Hepatocyte (in vitro differentiated cells): ENCODE measurements around the gene AGAP2.

Source experiments
- EZH2 ChIP-seq: fragments of 200-600 bp; sonication (generic); IDR thresholded peaks from 2 replicates; pipeline ENCODE4 v1.6.1; 2016; ENCODE audit warnings: antibody characterized with exemption, mild to moderate bottlenecking, borderline replicate concordance
- EZH2phosphoT487 ChIP-seq: fragments of 200-600 bp; sonication (generic); IDR thresholded peaks from one replicate; pipeline ENCODE4 v1.6.1; 2018; ENCODE audit warnings: antibody characterized with exemption, mild to moderate bottlenecking, low read depth, moderate library complexity; ENCODE audit not compliant: unreplicated experiment, severe bottlenecking
- TF ChIP-seq, protein P1 (sequence below): fragments of 200-600 bp; sonication (generic); IDR thresholded peaks from 2 replicates; pipeline ENCODE4 v1.5.1; 2016; ENCODE audit warnings: antibody characterized with exemption, mild to moderate bottlenecking; ENCODE audit not compliant: poor library complexity

DNA sequence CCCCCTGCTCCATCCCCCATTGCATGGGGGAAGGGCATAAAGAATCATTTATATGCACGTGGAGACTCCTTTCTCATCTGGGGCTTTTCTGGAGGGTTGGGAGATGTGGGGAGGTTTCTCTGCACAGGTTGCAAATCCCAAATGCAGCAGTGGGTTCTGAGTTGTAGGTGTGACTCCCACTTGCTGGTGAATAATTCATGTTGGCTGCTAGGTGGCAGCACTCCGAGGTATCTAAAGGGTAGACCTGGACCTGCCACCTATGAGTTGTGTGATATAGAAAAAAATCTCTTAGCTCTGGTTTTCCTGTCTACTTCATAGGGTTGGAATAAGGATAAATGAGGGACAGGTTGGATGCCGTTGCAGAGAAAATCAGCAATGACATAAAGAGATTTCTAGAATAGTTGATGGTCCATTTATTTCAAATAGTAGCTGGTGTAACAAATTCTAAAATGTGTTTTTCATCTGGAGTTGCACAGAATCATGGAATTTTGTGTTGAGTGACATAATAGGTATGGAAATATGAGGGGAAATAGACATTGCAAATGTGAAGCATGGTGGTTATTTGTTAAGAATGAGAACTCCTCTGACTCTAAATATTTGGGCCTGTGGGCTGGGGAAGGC is 20.9 kb upstream of the AGAP2 start:
- TF ChIP-seq, protein P1, sequence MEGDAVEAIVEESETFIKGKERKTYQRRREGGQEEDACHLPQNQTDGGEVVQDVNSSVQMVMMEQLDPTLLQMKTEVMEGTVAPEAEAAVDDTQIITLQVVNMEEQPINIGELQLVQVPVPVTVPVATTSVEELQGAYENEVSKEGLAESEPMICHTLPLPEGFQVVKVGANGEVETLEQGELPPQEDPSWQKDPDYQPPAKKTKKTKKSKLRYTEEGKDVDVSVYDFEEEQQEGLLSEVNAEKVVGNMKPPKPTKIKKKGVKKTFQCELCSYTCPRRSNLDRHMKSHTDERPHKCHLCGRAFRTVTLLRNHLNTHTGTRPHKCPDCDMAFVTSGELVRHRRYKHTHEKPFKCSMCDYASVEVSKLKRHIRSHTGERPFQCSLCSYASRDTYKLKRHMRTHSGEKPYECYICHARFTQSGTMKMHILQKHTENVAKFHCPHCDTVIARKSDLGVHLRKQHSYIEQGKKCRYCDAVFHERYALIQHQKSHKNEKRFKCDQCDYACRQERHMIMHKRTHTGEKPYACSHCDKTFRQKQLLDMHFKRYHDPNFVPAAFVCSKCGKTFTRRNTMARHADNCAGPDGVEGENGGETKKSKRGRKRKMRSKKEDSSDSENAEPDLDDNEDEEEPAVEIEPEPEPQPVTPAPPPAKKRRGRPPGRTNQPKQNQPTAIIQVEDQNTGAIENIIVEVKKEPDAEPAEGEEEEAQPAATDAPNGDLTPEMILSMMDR: peak; percentile 46
- TF ChIP-seq EZH2: no peak
- no peak for TF ChIP-seq EZH2phosphoT487
